Measurements from ENCODE around the gene MMS22L.

MMS22L gene

GRCh38 chr6:97145691-97146090, 137.3 kb downstream of the MMS22L start:
- DNase-seq (ENCODE audit: low spot score), result no peak

- no peak for DNase-seq (ENCODE audit: low spot score)
These were observed 141.3 kb downstream of the MMS22L start for GRCh38 chr6:97141756-97142155.

- no peak for DNase-seq (ENCODE audit: low spot score)
These were observed 144.4 kb downstream of the MMS22L start for GRCh38 chr6:97138581-97138980.

- DNase-seq (ENCODE audit: low spot score), result no peak
These were observed 146.2 kb downstream of the MMS22L start for GRCh38 chr6:97136626-97137358.

- DNase-seq (ENCODE audit: low spot score), result no peak
These were observed 149.9 kb downstream of the MMS22L start for GRCh38 chr6:97133067-97133466.

- no peak for DNase-seq (ENCODE audit: low spot score)
These were observed 153.9 kb downstream of the MMS22L start for GRCh38 chr6:97129106-97129505.

- DNase-seq (ENCODE audit: low spot score), result no peak
These were observed 154.5 kb downstream of the MMS22L start for GRCh38 chr6:97128507-97128906.

- DNase-seq (ENCODE audit: low spot score), result no peak
These were observed 159.4 kb downstream of the MMS22L start for GRCh38 chr6:97123652-97124051.

- no peak for DNase-seq (ENCODE audit: low spot score)
These were observed 159.9 kb downstream of the MMS22L start for GRCh38 chr6:97123112-97123511.

- no peak for DNase-seq (ENCODE audit: low spot score)
These were observed 162.5 kb downstream of the MMS22L start for GRCh38 chr6:97120511-97120910.

- no peak for DNase-seq (ENCODE audit: low spot score)
These were observed 168.4 kb downstream of the MMS22L start for GRCh38 chr6:97114645-97115044.

- DNase-seq (ENCODE audit: low spot score), result no peak
These were observed 169.8 kb downstream of the MMS22L start for GRCh38 chr6:97113170-97113569.

GRCh38 chr6:97111243-97111642, 171.8 kb downstream of the MMS22L start:
- no peak for DNase-seq (ENCODE audit: low spot score)

GRCh38 chr6:97110626-97111025, 172.4 kb downstream of the MMS22L start:
- no peak for DNase-seq (ENCODE audit: low spot score)

GRCh38 chr6:97110149-97110548, 172.9 kb downstream of the MMS22L start:
- no peak for DNase-seq (ENCODE audit: low spot score)

- DNase-seq (ENCODE audit: low spot score), result no peak
These were observed 173.6 kb downstream of the MMS22L start for GRCh38 chr6:97109444-97109843.

GRCh38 chr6:97102145-97102790, 180.7 kb downstream of the MMS22L start:
- DNase-seq (ENCODE audit: low spot score), result no peak

GRCh38 chr6:97100696-97101095, 182.3 kb downstream of the MMS22L start:
- DNase-seq (ENCODE audit: low spot score), result no peak

GRCh38 chr6:97097068-97098047, 185.7 kb downstream of the MMS22L start:
- DNase-seq (ENCODE audit: low spot score), result no peak

- DNase-seq (ENCODE audit: low spot score), result no peak
These were observed 187.6 kb downstream of the MMS22L start for GRCh38 chr6:97095311-97095850.

GRCh38 chr6:97094376-97094775, 188.6 kb downstream of the MMS22L start:
- DNase-seq (ENCODE audit: low spot score), result no peak

- no peak for DNase-seq (ENCODE audit: low spot score)
These were observed 190.2 kb downstream of the MMS22L start for GRCh38 chr6:97092673-97093305.
